Large intestine (tissue), 3 donors: ENCODE measurements around the gene BANP. TPM values are rescaled to one million over a fixed set of nuclear protein-coding genes. Genes with fewer than 3 reads are reported as not detected.
"Not testable (repeated sequence)": the region's sequence is repeated elsewhere in the genome, so short reads cannot be mapped to it uniquely, and the experiment has no call there.

ENCODE experiments used
- DNase-seq, 2 donors: peaks; one replicate each; pipeline versions ENCODE4 v3.0.0 to v3.0.0-alpha.2; 2013
- H3K27ac ChIP-seq: one replicate; pipeline ENCODE4 v1.5.1; 2013; ENCODE audit warnings: low read length
- H3K27me3 ChIP-seq: 2 replicates; pipeline ENCODE4 v1.6.1; 2013; ENCODE audit warnings: low read length; ENCODE audit not compliant: control insufficient read depth, insufficient read depth
- H3K36me3 ChIP-seq: 2 replicates; pipeline ENCODE4 v1.6.1; 2013; ENCODE audit warnings: low read length; ENCODE audit not compliant: control insufficient read depth, insufficient read depth
- H3K4me1 ChIP-seq: one replicate; pipeline ENCODE4 v1.6.1; 2013; ENCODE audit warnings: low read length; ENCODE audit not compliant: control insufficient read depth, insufficient read depth
- H3K4me3 ChIP-seq: one replicate; pipeline ENCODE4 v1.5.1; 2013; ENCODE audit warnings: low read length
- H3K9me3 ChIP-seq: one replicate; pipeline ENCODE4 v1.6.1; 2013; ENCODE audit warnings: mild to moderate bottlenecking, low read depth, low read length, moderate library complexity; ENCODE audit not compliant: control insufficient read depth
- WGBS: methylation state at CpG from one replicate; pipeline ENCODE4 v1.1.5; 2013; ENCODE audit warnings: low lambda C conversion rate; ENCODE audit not compliant: insufficient coverage; 5-methylcytosine and 5-hydroxymethylcytosine counted together
- polyA plus RNA-seq: library from polyadenylated mRNA; unstranded; fragments of 120-200 nt; gene quantifications from one replicate; pipeline ENCODE4 v1.2.1, GENCODE V29; 2013

The BANP gene
- polyA plus RNA-seq, 1 donor, result 16.2 TPM

DNA sequence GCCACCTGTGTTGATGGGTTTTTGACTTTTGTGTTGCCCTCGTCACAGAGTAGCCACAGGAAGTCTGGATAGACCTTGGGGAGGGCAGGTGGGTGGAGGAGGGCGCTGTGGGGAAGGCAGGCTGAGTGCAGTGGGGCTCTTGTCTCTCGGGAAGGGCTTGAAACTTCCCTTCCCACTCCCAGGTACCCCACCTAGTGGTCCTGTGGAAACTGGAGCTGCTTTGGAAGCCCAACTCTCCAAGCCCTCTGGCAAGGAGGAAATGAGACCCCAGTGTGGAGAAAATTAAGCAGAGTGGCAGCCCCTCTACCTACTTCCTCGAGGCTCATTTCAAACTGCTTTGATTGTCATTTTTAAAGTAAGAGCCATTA lies 24.1 kb upstream of the BANP start:
- Histone ChIP-seq H3K9me3 (no peaks in the 10 kb centered on the region), H3K4me3 (no peak overlapping the region), H3K36me3 (no peaks in the 10 kb centered on the region), H3K27me3 (peaks cover 4% of the 10 kb centered on the region), H3K4me1 (no peaks in the 10 kb centered on the region), H3K27ac (no peak overlapping the region)
- no CpG with 5 or more reads among the region's 4 CpGs for WGBS
- no peak for DNase-seq

DNA sequence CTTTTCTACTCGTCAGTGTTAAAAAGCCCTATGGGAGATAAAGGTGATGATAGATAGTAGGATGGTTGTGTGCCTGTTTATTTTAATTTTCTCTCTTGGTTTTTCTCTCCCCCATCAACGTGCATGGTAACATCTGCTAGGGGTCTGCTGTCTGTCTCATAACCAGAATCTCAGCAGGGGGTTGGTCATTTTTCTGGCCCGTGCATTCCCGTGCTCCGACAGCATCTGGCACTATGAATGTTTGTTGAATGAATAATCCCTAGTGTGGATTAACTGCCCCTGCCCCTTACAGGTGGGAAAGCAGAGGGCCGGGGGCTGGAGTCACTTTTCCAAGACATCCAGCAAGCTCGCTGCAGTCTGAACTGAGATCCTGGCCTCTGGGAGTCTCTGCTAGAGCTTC lies 21.2 kb upstream of the BANP start:
- no peak for DNase-seq
- Histone ChIP-seq H3K4me1 (no peaks in the 10 kb centered on the region), H3K9me3 (no peaks in the 10 kb centered on the region), H3K27ac (no peak overlapping the region), H3K27me3 (peaks cover 4% of the 10 kb centered on the region), H3K4me3 (no peak overlapping the region), H3K36me3 (no peaks in the 10 kb centered on the region)
- WGBS, result 66% methylated on average over 2 of the region's 7 CpGs

DNA sequence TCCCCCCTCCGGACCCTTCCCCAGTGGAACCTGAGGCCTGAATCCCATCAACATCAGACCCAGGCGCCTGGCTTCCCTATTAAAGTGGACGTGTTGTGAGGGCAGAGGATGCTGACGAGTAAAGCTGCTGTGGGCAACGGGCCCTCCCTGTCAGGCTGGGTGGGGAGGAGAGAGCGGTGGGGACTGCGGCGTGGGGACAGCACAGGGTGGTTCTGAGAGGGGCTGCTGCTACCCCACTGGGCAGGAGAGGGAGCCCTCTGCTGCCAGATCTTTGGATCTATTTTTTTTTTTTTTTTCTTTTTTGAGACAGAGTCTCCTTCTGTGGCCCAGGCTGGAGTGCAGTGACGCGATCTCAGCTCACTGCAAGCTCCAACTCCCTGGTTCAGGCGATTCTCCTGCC lies 20.8 kb upstream of the BANP start:
- Histone ChIP-seq H3K9me3 (no peaks in the 10 kb centered on the region), H3K27me3 (no peaks in the 10 kb centered on the region), H3K36me3 (no peaks in the 10 kb centered on the region), H3K27ac (no peak overlapping the region), H3K4me1 (no peaks in the 10 kb centered on the region), H3K4me3 (no peak overlapping the region)
- DNase-seq, result no peak
- WGBS, result no CpG with 5 or more reads among the region's 11 CpGs

DNA sequence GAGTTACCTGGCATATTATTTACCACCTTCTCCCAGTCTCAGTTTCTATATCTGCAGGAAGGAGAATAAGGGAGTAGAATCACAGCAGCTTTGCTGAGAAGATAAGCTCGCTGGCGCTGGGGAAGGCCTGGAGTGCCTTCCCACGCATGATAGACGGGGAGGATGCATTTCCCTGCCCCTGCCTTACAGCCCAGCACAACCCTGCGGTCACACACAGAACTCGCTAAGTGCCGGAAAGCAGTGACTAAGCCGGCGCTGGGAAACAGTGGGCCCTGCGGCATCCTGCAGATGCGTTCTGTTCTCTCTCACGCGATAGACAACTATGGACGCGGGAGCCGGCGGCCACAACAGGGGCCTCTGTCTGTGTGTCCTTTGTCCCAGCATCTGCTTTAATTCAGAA lies 19.7 kb upstream of the BANP start:
- no peak overlapping the region for H3K4me3 ChIP-seq
- no peak overlapping the region for H3K27ac ChIP-seq
- no peak for DNase-seq
- H3K27me3 ChIP-seq, result no peaks in the 10 kb centered on the region
- H3K4me1 ChIP-seq, result no peaks in the 10 kb centered on the region
- no peaks in the 10 kb centered on the region for H3K36me3 ChIP-seq
- WGBS, result no CpG with 5 or more reads among the region's 17 CpGs
- H3K9me3 ChIP-seq, result no peaks in the 10 kb centered on the region

DNA sequence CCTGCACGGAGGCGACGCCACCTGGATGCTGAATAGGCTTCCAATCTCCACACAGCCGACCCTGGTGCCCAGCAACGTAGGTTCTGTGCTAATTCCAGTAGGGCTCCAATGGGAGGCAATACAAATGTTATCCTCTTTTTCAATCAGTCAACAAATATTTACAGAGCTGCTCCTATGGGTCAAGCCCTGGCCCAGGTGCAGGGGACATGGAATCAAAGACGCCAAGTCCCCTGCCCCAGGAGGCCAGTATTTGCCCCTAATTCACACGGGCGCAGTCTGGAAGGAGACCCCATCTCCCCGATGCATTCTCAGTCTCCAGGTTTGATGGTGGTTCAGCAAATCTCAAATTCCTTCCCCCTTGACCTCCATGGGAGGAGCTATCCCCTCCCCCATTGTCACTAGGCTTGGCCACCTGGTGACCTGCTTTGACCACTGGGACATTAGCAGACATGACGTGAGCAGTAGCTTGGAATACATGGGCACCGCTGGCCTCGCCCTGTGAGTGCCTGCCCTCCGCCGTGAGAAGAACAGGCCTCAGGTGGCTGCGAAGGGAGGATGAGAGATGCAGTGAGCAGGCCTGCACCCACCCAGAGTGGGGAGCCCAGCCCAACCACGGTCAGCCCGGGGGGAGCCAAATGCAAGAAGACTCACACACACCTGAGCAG lies 18.6 kb upstream of the BANP start:
- not testable (repeated sequence) for H3K9me3 ChIP-seq, H3K27ac ChIP-seq, H3K27me3 ChIP-seq, H3K4me3 ChIP-seq, DNase-seq, H3K36me3 ChIP-seq, H3K4me1 ChIP-seq
- no CpG with 5 or more reads among the region's 17 CpGs for WGBS

DNA sequence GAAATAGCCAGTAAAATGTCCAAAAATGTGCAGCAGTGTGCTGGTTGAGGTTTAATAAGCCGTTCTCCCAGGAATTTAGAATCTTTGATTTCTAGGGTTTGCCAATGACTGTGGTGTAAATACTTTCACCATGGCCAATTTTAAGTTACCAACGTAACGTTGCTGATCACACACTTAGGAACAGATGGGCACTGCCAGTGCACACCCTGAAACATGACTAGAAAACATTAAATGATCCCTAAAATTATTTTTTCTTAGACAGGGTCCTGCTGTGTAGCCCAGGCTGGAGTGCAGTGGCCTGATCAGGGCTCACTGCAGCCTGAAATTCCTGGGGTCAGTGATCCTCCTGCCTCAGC lies 18.1 kb upstream of the BANP start:
- no peak for DNase-seq
- Histone ChIP-seq H3K27me3 (no peaks in the 10 kb centered on the region), H3K36me3 (no peaks in the 10 kb centered on the region), H3K4me1 (no peaks in the 10 kb centered on the region), H3K4me3 (no peak overlapping the region), H3K27ac (no peak overlapping the region), H3K9me3 (no peaks in the 10 kb centered on the region)
- WGBS, result 100% methylated on average over 2 of the region's 3 CpGs

DNA sequence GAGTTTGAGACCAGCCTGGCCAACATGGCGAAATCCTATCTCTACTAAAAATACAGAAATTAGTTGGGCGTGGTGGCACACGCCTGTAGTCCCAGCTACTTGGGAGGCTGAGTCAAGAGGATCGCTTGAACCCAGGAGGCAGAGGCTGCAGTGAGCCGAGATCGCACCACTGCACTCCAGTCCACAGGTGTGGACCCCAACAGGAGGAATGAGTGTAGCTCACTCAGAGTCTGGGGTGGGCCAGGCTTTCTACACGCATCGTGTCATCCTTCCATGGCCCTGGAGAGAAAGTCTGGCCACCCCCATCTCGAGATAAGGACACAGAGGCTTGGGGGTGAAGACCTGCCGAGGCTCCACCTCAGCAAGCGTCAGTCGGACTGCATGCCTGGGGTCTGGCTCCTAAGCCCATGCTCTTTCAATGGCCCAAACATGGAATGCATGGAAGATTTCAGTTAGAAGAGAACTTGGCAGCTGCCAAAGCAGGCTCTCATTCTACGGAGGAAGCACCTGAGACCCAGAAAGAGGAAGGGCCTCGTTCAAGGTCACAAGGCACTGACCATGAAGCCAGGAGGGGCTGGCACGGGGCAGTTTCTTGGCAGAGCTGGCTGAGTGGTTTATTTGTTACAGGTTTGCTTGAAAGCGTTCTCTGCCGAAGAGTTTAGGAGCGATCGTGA lies 16.3 kb upstream of the BANP start:
- WGBS, result no CpG with 5 or more reads among the region's 19 CpGs
- not testable (repeated sequence) for H3K27me3 ChIP-seq, H3K4me3 ChIP-seq, H3K4me1 ChIP-seq, H3K36me3 ChIP-seq, H3K9me3 ChIP-seq, H3K27ac ChIP-seq, DNase-seq

DNA sequence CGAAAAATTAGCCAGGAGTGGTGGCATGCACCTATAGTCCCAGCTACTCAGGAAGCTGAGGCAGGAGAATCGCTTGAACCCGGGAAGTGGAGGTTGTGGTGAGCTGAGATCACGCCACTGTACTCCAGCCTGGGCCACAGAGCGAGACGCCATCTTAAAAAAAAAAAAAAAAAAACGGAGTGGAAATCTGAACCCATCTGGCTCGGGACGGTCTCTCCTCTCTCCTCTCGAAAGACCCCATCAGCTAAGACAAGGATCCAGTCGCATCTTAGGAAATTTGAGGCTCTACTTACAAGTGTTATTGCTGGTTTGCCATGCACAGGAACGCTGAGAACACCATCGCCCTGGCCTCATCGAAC lies 15.2 kb upstream of the BANP start:
- not testable (repeated sequence) for H3K36me3 ChIP-seq, H3K27ac ChIP-seq, H3K27me3 ChIP-seq, H3K4me1 ChIP-seq, DNase-seq, H3K4me3 ChIP-seq, H3K9me3 ChIP-seq
- no CpG with 5 or more reads among the region's 14 CpGs for WGBS

DNA sequence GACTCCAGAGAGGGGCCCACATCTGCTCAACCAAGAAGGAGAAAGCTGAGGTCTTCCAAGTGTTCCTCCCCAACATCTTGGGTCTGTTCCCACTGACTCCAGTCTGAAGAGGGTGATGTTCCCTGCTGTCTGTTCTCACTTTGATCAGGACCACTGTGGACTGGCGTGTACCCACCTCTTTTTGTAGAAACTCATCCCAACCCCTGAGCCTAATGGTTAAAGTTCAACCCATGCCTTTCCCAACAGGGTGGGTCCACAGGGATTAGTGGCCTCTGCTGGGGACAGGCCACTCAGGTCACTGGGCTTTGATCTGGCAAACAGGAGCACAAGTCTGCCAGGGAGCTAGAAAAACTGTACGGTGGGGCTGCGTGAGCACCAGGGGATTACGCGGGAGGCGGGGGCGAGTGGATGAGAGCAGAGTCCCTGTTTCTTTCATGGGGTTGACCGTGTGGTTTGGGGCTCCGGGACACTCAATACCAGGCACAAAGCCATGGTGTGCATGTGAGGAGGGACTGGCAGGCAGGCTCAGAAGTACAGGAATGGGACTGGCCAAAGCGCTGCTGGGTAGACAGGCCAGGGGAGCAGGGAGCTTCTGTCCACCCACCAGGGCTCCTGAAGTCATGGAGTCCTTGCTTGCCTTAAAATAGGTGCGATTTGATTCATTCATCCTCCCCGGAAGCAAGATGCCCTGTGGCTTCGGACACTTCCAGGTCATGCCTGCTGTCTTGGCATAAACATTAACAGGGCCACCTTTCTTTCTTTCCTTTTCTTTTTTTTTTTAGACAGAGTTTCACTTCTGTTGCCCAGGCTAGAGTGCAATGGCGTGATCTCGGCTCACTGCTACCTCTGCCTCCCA lies 14.6 kb upstream of the BANP start, which contains the start of gene CA5A:
Gene CA5A (minus strand): TSS at position 155 of the 856 bp plus-strand sequence. CDS start 79 bp downstream, at position 76.
- Histone ChIP-seq H3K9me3 (no peaks in the 10 kb centered on the region), H3K4me3 (no peak within 1 kb of the TSS)
- 100% methylated on average over 3 of the region's 15 CpGs for WGBS

DNA sequence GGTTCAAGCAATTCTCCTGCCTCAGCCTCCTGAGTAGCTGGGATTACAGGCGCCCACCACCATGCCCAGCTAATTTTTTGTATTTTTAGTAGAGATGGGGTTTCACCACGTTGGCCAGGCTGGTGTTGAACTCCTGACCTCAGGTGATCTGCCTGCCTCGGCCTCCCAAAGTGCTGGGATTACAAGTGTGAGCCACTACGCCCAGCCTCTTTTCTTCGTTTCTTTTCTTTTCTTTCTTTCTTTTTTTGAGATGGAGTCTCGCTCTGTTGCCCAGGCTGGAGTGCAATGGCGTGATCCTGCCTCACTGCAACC lies 14.0 kb upstream of the BANP start:
- H3K27ac ChIP-seq, H3K4me1 ChIP-seq, H3K9me3 ChIP-seq, H3K4me3 ChIP-seq, DNase-seq, H3K36me3 ChIP-seq, H3K27me3 ChIP-seq: not testable (repeated sequence)
- WGBS, result 100% methylated on average over 4 of the region's 7 CpGs

More for the DNA sequence above, 14.6 kb upstream of the BANP start, which contains the start of gene CA5A:
- H3K4me1 ChIP-seq, result no peaks in the 10 kb centered on the region
- H3K27ac ChIP-seq, result no peak within 1 kb of the TSS
- H3K27me3 ChIP-seq, result no peaks in the 10 kb centered on the region
- no peaks in the 10 kb centered on the region for H3K36me3 ChIP-seq
- DNase-seq, result no peak
